GM23248 (cell line): ENCODE measurements around the gene DACT3.

Experiments
- EZH2 ChIP-seq: fragments of 200-600 bp; sonication (generic); IDR thresholded peaks from 2 replicates; pipeline ENCODE4 v1.6.1; 2018; ENCODE audit warnings: antibody characterized with exemption, mild to moderate bottlenecking; ENCODE audit not compliant: insufficient read depth, poor library complexity, severe bottlenecking
- EZH2phosphoT487 ChIP-seq: fragments of 200-600 bp; sonication (generic); IDR thresholded peaks from 2 replicates; pipeline ENCODE4 v1.6.1; 2018; ENCODE audit warnings: antibody characterized with exemption, moderate library complexity, mild to moderate bottlenecking, low read depth; ENCODE audit not compliant: insufficient read depth

DNA sequence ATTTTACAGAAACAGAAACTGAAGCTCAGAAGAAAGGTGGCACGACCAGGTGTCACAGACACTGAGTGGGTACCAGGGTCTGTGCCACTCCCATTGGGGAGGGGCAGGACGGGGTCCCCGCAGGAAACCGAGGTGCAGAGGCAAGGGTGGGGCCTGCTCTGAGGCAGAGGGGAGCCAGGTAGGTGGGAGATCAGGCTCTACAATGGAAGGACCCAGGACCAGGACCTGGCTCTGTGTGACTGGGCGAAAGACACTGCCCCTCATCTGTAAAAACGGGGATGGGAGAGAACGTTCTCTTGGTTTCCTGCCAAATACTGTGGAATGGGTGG lies 38.9 kb downstream of the DACT3 start:
- TF ChIP-seq EZH2: no peak
- TF ChIP-seq EZH2phosphoT487: no peak
